Iris pigment epithelial cell (primary cell): ENCODE results near the gene PAN3.
"Not testable (repeated sequence)": the region's sequence is repeated elsewhere in the genome, so short reads cannot be mapped to it uniquely, and the experiment has no call there.

Experiments
- DNase-seq: peaks from one replicate; pipeline ENCODE4 v3.0.0-alpha.2; 2011; ENCODE audit warnings: low read depth

Gene PAN3

GRCh38 chr13:28138756-28139470 is 568 bp downstream of the PAN3 start:
- peak; percentile 93 for DNase-seq

DNA sequence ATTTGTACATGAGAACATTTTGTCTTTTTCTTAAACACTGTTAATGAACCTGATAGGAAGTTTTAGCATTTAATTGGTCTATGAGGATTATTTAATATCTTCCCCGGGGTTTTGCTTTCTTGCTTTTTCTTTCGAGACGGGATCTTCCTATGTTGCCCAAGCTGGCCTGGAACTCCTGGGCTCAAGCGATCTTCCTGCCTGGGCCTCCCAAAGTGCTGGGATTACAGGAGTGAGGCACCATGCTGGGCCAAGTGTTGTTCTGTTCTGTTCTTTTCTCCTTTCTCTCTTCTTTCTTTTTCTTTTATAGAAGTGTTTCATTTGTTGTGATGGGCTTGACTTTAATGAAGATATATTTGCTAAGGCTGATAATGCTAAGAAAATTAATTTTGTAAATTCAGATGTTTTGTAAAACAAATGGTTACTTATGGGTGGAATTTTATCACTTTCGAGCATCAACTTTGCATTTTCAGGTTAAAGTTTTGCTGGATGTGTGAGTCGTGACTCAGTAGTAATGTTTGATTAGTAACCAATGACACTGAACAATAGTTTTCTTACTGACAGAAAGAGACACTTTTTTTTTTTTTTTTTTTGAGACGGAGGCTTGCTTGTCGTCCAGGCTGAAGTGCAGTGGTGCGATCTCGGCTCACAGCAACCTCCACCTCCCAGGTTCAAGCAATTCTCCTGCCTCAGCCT is 2.2 kb downstream of the PAN3 start:
- no peak for DNase-seq

GRCh38 chr13:28141542-28141941 is 3.2 kb downstream of the PAN3 start:
- DNase-seq: not testable (repeated sequence)

DNA sequence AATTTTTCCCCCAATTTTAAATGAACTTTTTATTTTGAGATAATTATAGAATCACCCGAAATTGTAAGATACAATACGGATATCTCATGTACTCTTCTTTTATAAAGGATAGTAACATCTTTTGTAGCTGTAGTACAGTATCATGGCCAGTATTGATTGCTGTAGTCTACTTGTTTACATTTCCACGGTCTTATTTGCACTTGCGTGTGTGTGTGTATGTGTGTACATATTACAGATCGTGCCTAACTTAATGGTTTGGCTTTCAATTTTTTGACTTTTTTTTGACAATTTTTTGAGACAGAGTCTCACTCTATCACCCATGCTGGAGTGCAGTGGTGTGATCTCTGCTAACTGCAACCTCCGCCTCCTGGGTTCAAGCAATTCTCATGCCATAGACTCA is 6.7 kb downstream of the PAN3 start:
- DNase-seq: no peak

DNA sequence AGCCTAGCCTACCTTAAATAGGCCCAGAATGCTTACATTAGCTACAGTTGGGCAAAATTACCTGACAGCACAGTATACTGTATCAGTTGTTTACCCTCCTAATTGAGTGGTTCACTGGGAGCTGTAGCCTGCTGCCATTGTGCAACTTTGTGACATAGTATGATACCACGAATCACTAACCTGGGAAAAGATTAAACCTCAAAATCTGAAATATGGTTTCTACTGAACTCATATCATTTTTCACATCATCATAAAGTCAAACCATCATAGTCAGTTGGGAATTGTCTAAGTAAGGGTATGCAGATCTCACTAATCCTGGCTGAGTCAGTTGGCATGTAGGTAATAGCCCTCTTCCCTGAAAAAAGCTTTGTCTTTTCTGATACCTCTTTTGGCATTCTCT is 9.2 kb downstream of the PAN3 start:
- DNase-seq: peak; percentile 55

DNA sequence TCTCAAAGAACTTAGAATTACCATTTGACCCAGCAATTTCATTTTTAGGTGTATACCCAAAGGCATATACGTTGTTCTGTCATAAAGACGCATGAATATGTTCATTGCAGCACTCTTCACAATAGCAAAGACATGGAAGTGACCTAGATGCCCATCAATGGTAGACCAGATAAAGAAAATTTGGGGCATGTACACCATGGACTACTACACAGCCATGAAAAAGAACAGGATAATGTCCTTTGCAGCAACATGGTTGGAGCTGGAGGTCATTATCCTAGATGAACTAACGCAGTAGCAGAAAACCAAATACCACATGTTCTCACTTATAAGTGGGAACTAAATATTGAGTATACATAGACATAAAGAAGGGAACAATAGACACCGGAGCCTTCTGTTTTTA is 20.7 kb downstream of the PAN3 start:
- no peak for DNase-seq

- peak; percentile 59 for DNase-seq
Observed at GRCh38 chr13:28161370-28161769, 23.0 kb downstream of the PAN3 start.

GRCh38 chr13:28163587-28163986 is 25.2 kb downstream of the PAN3 start:
- no peak for DNase-seq

DNA sequence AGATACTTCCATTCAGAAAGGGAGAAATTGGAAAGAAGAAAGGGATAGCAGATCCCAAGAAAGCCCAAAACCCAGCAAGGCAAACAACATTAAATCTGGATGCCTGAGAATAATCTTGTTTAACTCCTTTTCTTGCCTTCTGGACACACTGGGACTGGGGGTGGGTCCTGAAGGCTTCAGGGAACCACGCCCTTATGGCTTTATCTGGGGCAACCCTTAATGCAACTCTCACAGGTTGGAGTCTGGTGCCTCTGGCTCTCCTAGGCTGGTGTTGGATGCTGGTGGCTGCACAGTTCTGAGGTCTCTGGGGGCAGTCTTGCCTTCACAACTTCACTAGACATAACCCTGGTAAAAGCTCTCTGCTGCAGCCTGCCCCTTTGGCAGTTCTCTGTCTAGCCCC is 27.9 kb downstream of the PAN3 start:
- no peak for DNase-seq

GRCh38 chr13:28171266-28171665 is 32.9 kb downstream of the PAN3 start:
- DNase-seq: no peak

- DNase-seq: no peak
Observed at GRCh38 chr13:28172947-28173346, 34.6 kb downstream of the PAN3 start.

DNA sequence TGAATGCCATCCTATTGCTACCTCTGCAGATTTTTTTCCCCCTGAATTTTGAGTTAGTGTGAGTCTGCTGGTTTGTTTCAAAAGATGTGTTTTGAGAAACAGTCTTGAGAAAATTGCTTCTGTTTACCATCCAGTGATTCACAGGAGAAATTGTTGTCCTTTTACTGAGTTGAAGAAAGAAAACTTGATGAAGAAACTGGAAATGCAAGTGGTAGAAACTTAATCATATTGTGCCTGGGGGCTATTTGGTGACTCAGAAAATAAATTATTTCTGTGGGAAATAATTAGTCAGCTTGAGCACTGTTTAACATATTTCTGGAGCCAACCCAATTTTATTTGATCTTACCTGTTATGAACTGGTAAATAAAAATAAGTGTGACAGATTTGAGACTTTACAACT is 35.4 kb downstream of the PAN3 start:
- DNase-seq: no peak

DNA sequence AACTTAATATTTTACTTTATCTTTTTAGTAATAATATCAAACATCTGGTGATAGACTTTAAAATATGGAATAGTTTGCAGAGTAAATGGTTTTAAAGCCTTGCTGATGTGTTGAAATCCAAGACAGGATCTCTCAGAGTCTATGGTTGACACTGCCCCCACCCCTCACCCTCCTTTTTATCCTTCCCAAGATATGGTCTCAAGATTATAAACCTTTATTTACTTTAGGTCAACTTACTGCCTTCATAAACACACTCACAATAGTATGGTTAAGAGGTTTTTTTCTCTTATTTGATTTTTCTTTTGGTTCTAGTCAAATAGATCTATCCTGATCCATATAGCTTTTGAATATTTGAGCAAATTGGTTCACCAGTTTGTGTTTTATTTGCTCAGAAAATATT is 39.0 kb downstream of the PAN3 start:
- DNase-seq: no peak

DNA sequence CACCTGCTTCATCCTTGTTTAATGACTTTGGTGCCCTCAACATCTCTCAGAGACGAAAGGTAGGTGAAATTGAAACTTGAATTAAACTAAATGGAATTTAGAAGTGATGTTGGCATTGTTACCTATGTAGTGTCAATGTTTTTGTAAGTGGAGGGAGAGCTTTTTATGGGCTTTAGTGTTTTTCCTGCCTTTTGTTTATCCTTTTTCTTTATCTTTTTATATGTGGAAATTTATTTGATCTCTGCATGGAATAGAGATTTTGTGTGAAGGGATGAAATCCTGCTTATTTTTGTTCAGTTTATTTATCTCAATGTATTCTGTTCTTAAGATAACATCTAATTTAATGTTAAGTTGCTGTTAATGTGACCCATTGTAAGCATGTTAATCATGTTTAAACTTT is 39.5 kb downstream of the PAN3 start:
- no peak for DNase-seq

DNA sequence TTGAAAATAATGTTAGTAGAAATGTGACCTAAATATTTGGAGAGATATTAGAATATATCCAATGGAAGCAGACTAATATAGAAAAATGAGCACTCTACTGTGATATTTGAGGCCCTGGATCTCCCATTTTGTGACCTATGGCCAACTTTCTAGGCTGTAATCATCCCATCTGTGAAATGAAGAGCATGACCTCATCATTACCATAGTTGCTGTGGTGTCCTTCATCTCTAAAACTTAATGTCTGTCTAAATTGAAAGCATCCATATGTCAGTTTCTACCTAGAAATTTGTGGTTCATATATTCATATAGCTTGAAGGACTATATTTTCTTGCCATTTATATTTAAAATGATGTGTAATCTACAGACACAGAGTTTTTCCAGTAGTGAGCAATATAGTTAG is 41.6 kb downstream of the PAN3 start:
- no peak for DNase-seq

- peak; percentile 79 for DNase-seq
Observed at GRCh38 chr13:28181413-28181812, 43.1 kb downstream of the PAN3 start.

GRCh38 chr13:28185256-28185655 is 46.9 kb downstream of the PAN3 start:
- no peak for DNase-seq

GRCh38 chr13:28199089-28199488 is 60.7 kb downstream of the PAN3 start:
- DNase-seq: no peak

DNA sequence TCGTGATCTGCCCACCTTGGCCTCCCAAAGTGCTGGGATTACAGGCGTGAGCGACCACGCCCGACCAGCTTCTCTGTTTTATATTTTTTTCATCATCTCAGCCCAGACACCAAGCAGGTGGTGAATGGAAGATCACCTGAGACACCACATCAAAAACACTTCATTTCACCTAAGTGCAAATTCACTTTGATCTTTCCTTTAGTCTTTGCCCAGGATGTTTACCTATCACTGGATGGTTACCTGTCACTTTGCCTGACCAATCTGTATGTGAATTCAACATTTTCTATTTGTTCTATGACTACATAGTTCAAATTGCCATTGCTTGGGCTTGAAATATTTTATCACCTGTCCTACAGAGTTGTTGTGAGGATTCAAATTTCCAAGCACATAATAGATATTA is 65.7 kb downstream of the PAN3 start:
- no peak for DNase-seq

GRCh38 chr13:28204690-28205443 is 66.5 kb downstream of the PAN3 start:
- DNase-seq: no peak

GRCh38 chr13:28218679-28219078 is 80.3 kb downstream of the PAN3 start:
- DNase-seq: no peak

DNA sequence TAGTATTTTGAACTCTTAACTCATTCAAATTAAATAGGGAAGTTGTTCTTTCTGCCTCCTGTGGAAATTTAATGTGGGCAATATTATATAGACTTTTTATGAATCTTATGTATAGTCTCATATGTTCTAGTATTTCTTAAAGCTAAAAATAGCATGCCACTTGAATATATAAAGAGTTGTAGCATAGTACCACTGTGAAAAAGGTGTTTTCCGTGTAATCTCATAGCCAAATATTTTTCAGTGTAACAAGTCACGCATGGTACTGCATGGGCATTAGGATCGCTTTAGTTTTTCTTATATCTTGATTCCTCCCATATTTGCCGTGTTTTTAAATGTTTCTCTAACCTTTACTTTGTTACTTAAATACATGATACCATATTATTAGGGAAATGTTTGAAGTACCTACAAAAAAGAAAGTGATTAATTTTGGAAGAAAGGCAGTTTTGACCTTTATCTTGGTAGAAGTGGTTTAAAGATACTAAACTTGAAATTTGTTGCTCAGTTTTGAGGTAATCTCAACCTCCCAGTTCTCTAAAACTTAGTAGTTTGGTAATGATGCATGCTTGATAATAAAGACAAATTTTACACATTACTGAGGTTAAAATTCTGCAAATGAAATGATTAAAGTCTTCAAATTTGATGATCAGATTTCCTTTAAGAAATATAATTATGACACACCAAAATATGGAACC is 81.2 kb downstream of the PAN3 start:
- no peak for DNase-seq

DNA sequence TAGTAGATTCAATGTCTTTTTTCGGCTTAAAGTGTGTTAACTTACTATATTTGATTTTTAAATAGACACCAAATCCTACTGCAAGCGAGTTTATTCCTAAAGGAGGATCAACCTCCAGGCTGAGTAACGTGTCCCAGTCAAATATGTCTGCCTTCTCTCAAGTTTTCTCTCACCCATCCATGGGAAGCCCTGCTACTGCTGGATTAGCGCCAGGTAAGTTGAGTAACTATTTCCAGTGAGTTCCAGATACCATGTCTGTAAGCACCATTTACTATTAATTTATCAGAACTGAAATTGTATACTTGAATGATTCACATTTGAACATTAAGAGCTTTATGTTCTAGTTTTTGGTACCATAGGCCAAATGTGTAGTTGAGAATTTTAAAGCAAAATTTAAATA is 81.8 kb downstream of the PAN3 start:
- DNase-seq: peak; percentile 87
